ENCODE data around the gene KLHL35. TPM values are rescaled to one million over a fixed set of nuclear protein-coding genes. Genes with fewer than 3 reads are reported as not detected.

Gene KLHL35
- total RNA-seq, 1 donor from 2014 or later: 2.6 TPM

GRCh38 chr11:75474878-75475766 lies 42.1 kb upstream of the KLHL35 start:
- Histone ChIP-seq H3K4me3 (peak overlapping the region; percentile 28), H3K4me1 (peaks cover 35% of the 10 kb centered on the region), H3K36me3 (no peaks in the 10 kb centered on the region), H3K27me3 (ENCODE audit: low read depth) (no peaks in the 10 kb centered on the region), H3K27ac (peak overlapping the region; percentile 78), H3K9me3 (no peaks in the 10 kb centered on the region)
- DNase-seq: peak; percentile 69
- TF ChIP-seq, protein P1, sequence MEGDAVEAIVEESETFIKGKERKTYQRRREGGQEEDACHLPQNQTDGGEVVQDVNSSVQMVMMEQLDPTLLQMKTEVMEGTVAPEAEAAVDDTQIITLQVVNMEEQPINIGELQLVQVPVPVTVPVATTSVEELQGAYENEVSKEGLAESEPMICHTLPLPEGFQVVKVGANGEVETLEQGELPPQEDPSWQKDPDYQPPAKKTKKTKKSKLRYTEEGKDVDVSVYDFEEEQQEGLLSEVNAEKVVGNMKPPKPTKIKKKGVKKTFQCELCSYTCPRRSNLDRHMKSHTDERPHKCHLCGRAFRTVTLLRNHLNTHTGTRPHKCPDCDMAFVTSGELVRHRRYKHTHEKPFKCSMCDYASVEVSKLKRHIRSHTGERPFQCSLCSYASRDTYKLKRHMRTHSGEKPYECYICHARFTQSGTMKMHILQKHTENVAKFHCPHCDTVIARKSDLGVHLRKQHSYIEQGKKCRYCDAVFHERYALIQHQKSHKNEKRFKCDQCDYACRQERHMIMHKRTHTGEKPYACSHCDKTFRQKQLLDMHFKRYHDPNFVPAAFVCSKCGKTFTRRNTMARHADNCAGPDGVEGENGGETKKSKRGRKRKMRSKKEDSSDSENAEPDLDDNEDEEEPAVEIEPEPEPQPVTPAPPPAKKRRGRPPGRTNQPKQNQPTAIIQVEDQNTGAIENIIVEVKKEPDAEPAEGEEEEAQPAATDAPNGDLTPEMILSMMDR (IDR thresholded peaks at IDR 0.05): no peak
- peak; percentile 23 to 39 for ATAC-seq
- intact Hi-C loops (cut with DNase I): no loop called here

DNA sequence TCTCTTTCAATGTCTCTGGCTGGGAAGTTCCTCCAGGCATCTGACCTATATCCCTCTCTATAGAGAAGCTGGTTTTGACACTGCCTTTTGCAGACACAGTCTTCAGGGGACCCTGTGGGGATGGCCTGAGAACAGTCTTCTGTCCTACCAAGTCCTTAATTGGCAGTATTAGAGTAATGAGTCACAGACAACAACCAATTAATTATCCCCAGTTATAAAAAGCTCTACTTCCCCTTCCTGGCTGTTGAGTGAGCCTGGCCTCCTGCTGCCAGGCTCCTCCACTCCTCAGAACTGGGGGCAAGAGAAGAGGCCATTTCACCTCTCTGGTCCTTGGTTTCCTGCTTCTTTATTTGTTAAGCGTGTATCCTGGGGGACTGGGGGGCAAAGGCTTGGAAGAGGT lies 41.2 kb upstream of the KLHL35 start:
- no peaks in the 10 kb centered on the region for H3K36me3 ChIP-seq
- peaks cover 39% of the 10 kb centered on the region for H3K4me1 ChIP-seq
- ATAC-seq (no peak), DNase-seq (no peak)
- intact Hi-C loops (cut with DNase I): no loop called here
- no peak overlapping the region for H3K27ac ChIP-seq
- no peak overlapping the region for H3K4me3 ChIP-seq
- no peaks in the 10 kb centered on the region for H3K9me3 ChIP-seq
- TF ChIP-seq, protein P1 (IDR thresholded peaks at IDR 0.05): no peak
- H3K27me3 ChIP-seq (ENCODE audit: low read depth): no peaks in the 10 kb centered on the region

DNA sequence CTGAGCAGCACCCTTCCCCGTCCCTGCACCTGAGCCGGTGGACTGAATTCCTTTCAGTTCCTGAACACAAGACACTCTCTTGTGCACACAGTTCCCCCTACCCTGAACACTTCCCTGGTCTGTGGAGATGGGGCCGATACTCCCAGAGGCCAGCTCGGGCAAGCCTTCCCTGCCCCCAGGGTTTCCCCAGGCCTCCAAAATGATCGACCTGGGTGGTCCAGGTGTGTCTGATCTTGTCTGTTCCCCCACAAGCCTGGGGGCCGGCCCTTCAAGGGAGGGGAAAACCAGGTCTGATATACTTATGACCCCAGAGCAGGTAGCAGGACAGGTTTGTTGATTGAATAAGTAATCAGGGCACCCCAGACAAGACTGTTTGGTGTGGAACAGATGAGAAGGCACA lies 40.7 kb upstream of the KLHL35 start:
- TF ChIP-seq, protein P1 (IDR thresholded peaks at IDR 0.05): no peak
- ATAC-seq (no peak), DNase-seq (peak; percentile 33)
- intact Hi-C loops (cut with DNase I): no loop called here
- H3K4me3 ChIP-seq: no peak overlapping the region
- H3K9me3 ChIP-seq: no peaks in the 10 kb centered on the region
- H3K36me3 ChIP-seq: no peaks in the 10 kb centered on the region
- H3K27ac ChIP-seq: no peak overlapping the region
- no peaks in the 10 kb centered on the region for H3K27me3 ChIP-seq (ENCODE audit: low read depth)
- H3K4me1 ChIP-seq: peaks cover 44% of the 10 kb centered on the region

DNA sequence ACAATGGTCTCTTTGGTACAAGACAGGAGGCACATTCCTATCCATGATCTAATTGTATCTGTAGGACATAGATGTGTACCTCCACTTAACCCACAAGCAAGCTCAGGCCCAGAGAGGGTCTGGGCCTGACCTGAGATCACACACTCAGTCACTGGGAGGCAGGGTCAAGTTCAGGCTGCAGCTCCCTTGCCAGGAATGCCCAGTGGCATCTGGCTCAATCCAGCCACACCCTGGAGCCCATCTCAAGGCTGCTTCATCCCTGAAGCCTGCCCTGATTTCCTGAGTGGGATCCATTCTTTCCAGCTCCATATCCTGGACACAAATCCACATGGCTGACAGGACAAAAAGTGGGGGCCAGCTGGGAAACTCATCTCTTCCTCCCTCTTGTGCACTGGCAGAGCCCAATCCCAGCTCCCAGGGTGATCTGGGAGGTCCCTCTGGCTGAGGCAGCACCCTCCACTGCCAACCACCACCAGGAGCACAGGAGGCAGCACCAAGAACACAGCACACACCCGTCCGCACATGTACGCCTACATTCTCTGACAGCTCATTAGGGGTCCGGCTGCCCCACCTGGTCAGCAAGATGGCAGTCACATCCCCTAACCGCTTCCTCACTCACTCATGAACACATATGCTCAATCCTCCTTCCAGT lies 39.2 kb upstream of the KLHL35 start:
- no peak overlapping the region for H3K27ac ChIP-seq
- H3K9me3 ChIP-seq: no peaks in the 10 kb centered on the region
- no peaks in the 10 kb centered on the region for H3K36me3 ChIP-seq
- intact Hi-C loops (cut with DNase I): no loop called here
- H3K4me1 ChIP-seq: peaks cover 58% of the 10 kb centered on the region
- H3K4me3 ChIP-seq: no peak overlapping the region
- no peaks in the 10 kb centered on the region for H3K27me3 ChIP-seq (ENCODE audit: low read depth)
- ATAC-seq (no peak), DNase-seq (peak; percentile 24)
- TF ChIP-seq, protein P1 (IDR thresholded peaks at IDR 0.05): no peak

DNA sequence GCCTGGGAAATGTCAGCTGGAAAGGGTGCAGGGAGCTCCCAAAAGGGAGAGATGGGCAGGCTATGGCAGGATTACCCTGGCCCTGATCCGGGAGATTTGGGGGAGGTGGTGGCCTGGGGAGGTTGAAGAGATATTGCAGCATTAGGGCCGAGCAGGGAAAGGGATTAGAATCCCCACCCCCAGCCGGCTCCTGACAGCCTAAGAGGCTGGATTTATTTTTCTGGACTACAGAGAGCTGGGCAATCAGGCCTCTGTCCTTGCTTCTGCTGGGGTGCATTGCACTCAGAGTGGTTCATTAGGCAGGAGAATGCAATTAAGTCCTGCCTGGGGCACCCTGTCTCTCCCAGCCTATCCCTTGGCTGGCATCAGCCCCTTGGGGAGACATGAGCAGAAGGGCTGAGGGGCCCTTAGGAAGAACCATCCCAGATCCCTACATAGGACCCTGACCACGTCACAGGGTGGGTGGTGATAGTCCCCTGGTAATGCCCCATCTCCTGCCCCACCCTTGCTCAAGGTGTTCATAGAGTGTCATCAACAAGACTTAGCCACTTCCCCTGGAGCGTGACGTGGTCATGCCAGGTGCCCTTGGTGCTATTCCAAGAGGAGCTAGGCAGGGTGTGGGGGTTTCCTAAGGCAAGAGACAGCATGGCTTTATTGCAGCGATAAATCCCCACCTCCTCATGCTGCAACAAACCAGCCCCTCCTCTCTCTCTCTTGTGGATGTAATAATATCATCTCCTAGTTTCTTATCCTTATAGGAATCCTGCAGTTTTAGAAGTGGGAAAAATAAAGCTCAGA lies 38.4 kb upstream of the KLHL35 start:
- ATAC-seq: no peak
- intact Hi-C loops (cut with DNase I): no loop called here
- TF ChIP-seq, protein P1 (IDR thresholded peaks at IDR 0.05): no peak
- Histone ChIP-seq H3K36me3 (no peaks in the 10 kb centered on the region), H3K27ac (no peak overlapping the region), H3K9me3 (no peaks in the 10 kb centered on the region), H3K4me1 (peaks cover 58% of the 10 kb centered on the region), H3K27me3 (ENCODE audit: low read depth) (no peaks in the 10 kb centered on the region), H3K4me3 (no peak overlapping the region)
- peak; percentile 8 for DNase-seq

All from lower lobe of right lung (tissue), 2 donors.